ENCODE data around the gene IZUMO1. TPM values are rescaled to one million over a fixed set of nuclear protein-coding genes. Genes with fewer than 3 reads are reported as not detected.
"Not testable (repeated sequence)": the region's sequence is repeated elsewhere in the genome, so short reads cannot be mapped to it uniquely, and the experiment has no call there.

The IZUMO1 gene
- total RNA-seq, 2 donors from 2014 or later = 6.4 TPM; not detected in 1

- Histone ChIP-seq H3K36me3 (no peaks in the 10 kb centered on the region), H3K27ac (no peak overlapping the region), H3K4me1 (replicated peaks) (no peaks in the 10 kb centered on the region), H3K4me3 (no peak overlapping the region), H3K9me3 (no peaks in the 10 kb centered on the region), H3K27me3 (replicated peaks; ENCODE audit: insufficient read depth) (no peaks in the 10 kb centered on the region)
- intact Hi-C loops (cut with DNase I) = no loop called here
- TF ChIP-seq CTCF (IDR thresholded peaks at IDR 0.05) (no peak), POLR2A (IDR thresholded peaks at IDR 0.05) (no peak), POLR2AphosphoS5 (IDR thresholded peaks at IDR 0.05) (no peak)
- WGBS = 45% methylated on average over 4 of the region's 4 CpGs
- no peak for DNase-seq (ENCODE audit: low spot score)
Observed at GRCh38 chr19:48698046-48698445, 48.7 kb downstream of the IZUMO1 start.

GRCh38 chr19:48696353-48697010 is 50.2 kb downstream of the IZUMO1 start:
- peak overlapping the region in 1 of 2 donors; percentile 4 for H3K4me3 ChIP-seq

GRCh38 chr19:48695743-48696352 is 50.9 kb downstream of the IZUMO1 start, which contains the start of gene FUT2:
FUT2 (plus strand) TSS chr19:48695971; CDS start chr19:48702957, 6,986 bp downstream.
- WGBS = 30% methylated on average over 15 of the region's 16 CpGs
- no peaks in the 10 kb centered on the region for H3K4me1 ChIP-seq (replicated peaks)
- no peaks in the 10 kb centered on the region for H3K36me3 ChIP-seq
- peak within 1 kb of the TSS in 1 of 2 donors; percentile 4 for H3K4me3 ChIP-seq
- intact Hi-C loops (cut with DNase I) = no loop called here
- no peaks in the 10 kb centered on the region for H3K27me3 ChIP-seq (replicated peaks; ENCODE audit: insufficient read depth)
- no peaks in the 10 kb centered on the region for H3K9me3 ChIP-seq
- DNase-seq (ENCODE audit: low spot score) = no peak
- no peak within 1 kb of the TSS for H3K27ac ChIP-seq
- no peak for TF ChIP-seq CTCF (IDR thresholded peaks at IDR 0.05)
- TF ChIP-seq POLR2A (IDR thresholded peaks at IDR 0.05) = peak; percentile 61

More at GRCh38 chr19:48696353-48697010, 50.2 kb downstream of the IZUMO1 start:
- TF ChIP-seq POLR2AphosphoS5 (IDR thresholded peaks at IDR 0.05) = no peak
- no peak for TF ChIP-seq CTCF (IDR thresholded peaks at IDR 0.05)
- TF ChIP-seq POLR2A (IDR thresholded peaks at IDR 0.05) = no peak
- Histone ChIP-seq H3K27me3 (replicated peaks; ENCODE audit: insufficient read depth) (no peaks in the 10 kb centered on the region), H3K27ac (no peak overlapping the region), H3K36me3 (no peaks in the 10 kb centered on the region), H3K9me3 (no peaks in the 10 kb centered on the region), H3K4me1 (replicated peaks) (no peaks in the 10 kb centered on the region)
- 13% methylated on average over 33 of the region's 34 CpGs for WGBS
- intact Hi-C loops (cut with DNase I) = no loop called here
- no peak for DNase-seq (ENCODE audit: low spot score)

- H3K27me3 ChIP-seq (replicated peaks; ENCODE audit: insufficient read depth); H3K27ac ChIP-seq; H3K4me1 ChIP-seq (replicated peaks); DNase-seq (ENCODE audit: low spot score); H3K36me3 ChIP-seq; H3K9me3 ChIP-seq; intact Hi-C loops (cut with DNase I); H3K4me3 ChIP-seq: not testable (repeated sequence)
- 88% methylated on average over 9 of the region's 9 CpGs for WGBS
Observed at GRCh38 chr19:48693629-48694028, 53.1 kb downstream of the IZUMO1 start.

Small RNAs within 50 kb of the gene (small RNA-seq; reads per million reads assigned to genes)
- gene RNU6-317P = 0 reads per million in 2 donors

Other genes starting within 250 kb of the IZUMO1 start
- gene LMTK3, start 235.1 kb downstream of the IZUMO1 start, total RNA-seq = 10 to 100 TPM in 1 of 2 donors, 1 to 10 TPM in 1; 7.4 to 10.2 TPM
- 10 to 100 TPM; 14.6 to 43.0 TPM for gene SULT2B1, start 194.7 kb downstream of the IZUMO1 start, total RNA-seq
- gene SPACA4, start 140.2 kb downstream of the IZUMO1 start, total RNA-seq = 1 to 10 TPM in 1 of 2 donors, under 1 TPM in 1; 0.32 to 6.0 TPM
- gene FAM83E, start 131.8 kb downstream of the IZUMO1 start, total RNA-seq = 1 to 10 TPM; 2.8 to 8.8 TPM
- gene RPL18, start 127.7 kb downstream of the IZUMO1 start, total RNA-seq = 1,000 to 10,000 TPM; 2,096 to 3,914 TPM
- gene SPHK2, start 127.4 kb downstream of the IZUMO1 start, total RNA-seq = 10 to 100 TPM; 24.8 to 25.4 TPM
- 10 to 100 TPM; 14.3 to 52.7 TPM for gene DBP, start 109.5 kb downstream of the IZUMO1 start, total RNA-seq
- gene CA11, start 100.7 kb downstream of the IZUMO1 start, total RNA-seq = 10 to 100 TPM in 1 of 2 donors, 1 to 10 TPM in 1; 7.0 to 11.2 TPM
- 1 to 10 TPM in 1 of 2 donors, under 1 TPM in 1; 0.91 to 2.6 TPM for gene NTN5, start 73.9 kb downstream of the IZUMO1 start, total RNA-seq
- 1 to 10 TPM; 1.4 to 2.7 TPM for gene FUT2, start 50.9 kb downstream of the IZUMO1 start, total RNA-seq
- gene MAMSTR, start 27.2 kb downstream of the IZUMO1 start, total RNA-seq = 10 to 100 TPM in 1 of 2 donors, 1 to 10 TPM in 1; 2.6 to 13.9 TPM
- 10 to 100 TPM in 1 of 2 donors, 1 to 10 TPM in 1; 9.1 to 16.2 TPM for gene RASIP1, start 6.3 kb downstream of the IZUMO1 start, total RNA-seq
- gene FUT1, start 5.7 kb upstream of the IZUMO1 start, total RNA-seq = 1 to 10 TPM; 2.1 to 4.1 TPM
- gene FGF21, start 8.6 kb upstream of the IZUMO1 start, total RNA-seq = not detected
- gene BCAT2, start 64.1 kb upstream of the IZUMO1 start, total RNA-seq = 10 to 100 TPM; 71.8 to 92.0 TPM
- gene HSD17B14, start 89.6 kb upstream of the IZUMO1 start, total RNA-seq = 10 to 100 TPM; 11.0 to 11.2 TPM
- gene PLEKHA4, start 121.7 kb upstream of the IZUMO1 start, total RNA-seq = 10 to 100 TPM in 1 of 2 donors, 1 to 10 TPM in 1; 9.4 to 22.9 TPM
- gene PPP1R15A, start 125.5 kb upstream of the IZUMO1 start, total RNA-seq = 10 to 100 TPM; 35.1 to 49.0 TPM
- gene TULP2, start 151.8 kb upstream of the IZUMO1 start, total RNA-seq = 10 to 100 TPM in 1 of 2 donors, not detected in 1; 10.7 TPM
- 100 to 1,000 TPM; 432 to 441 TPM for gene NUCB1, start 153.4 kb upstream of the IZUMO1 start, total RNA-seq
- 10 to 100 TPM in 1 of 2 donors, 1 to 10 TPM in 1; 4.6 to 12.6 TPM for gene DHDH, start 186.8 kb upstream of the IZUMO1 start, total RNA-seq
- 10 to 100 TPM; 52.1 to 62.3 TPM for gene BAX, start 208.0 kb upstream of the IZUMO1 start, total RNA-seq
- gene FTL, start 218.4 kb upstream of the IZUMO1 start, total RNA-seq = 1,000 to 10,000 TPM; 1,764 to 2,124 TPM
- gene GYS1, start 246.4 kb upstream of the IZUMO1 start, total RNA-seq = 10 to 100 TPM; 47.3 to 52.0 TPM
- gene RUVBL2, start 247.0 kb upstream of the IZUMO1 start, total RNA-seq = 100 to 1,000 TPM; 110 to 126 TPM